WTC11 (cell line): ENCODE measurements around the gene CDPF1. TPM values are rescaled to one million over a fixed set of nuclear protein-coding genes. Genes with fewer than 3 reads are reported as not detected.
"Not testable (repeated sequence)": the region's sequence is repeated elsewhere in the genome, so short reads cannot be mapped to it uniquely, and the experiment has no call there.

Experiments
- ATAC-seq: fragments of 200-7000 bp; cut with Tn5 transposase; 2 replicates; pipeline ENCODE4 v1.10.0; 2021; ENCODE audit warnings: mild to moderate bottlenecking, moderate library complexity
- CTCF ChIA-PET: fragments of 300-600 bp; sonication (Branson Sonifier 250); formaldehyde crosslinking; loops from one replicate; lab custom pipeline; 2021; ENCODE audit warnings: antibody characterized with exemption; lab: Charles Lee
- POLR2A ChIA-PET: fragments of 350-600 bp; sonication (Branson Sonifier 250); formaldehyde crosslinking; loops from one replicate; lab custom pipeline; 2021; ENCODE audit warnings: antibody characterized with exemption; lab: Charles Lee
- DNase-seq: peaks from one replicate; pipeline ENCODE4 v3.0.0; 2021; ENCODE audit warnings: low spot score
- H3K27ac Mint-ChIP-seq: 2 replicates; pipeline ENCODE4 v1.8.0; 2021; ENCODE audit warnings: mixed read lengths
- H3K27me3 Mint-ChIP-seq: 2 replicates; pipeline ENCODE4 v1.8.0; 2021; ENCODE audit warnings: low read depth, mild to moderate bottlenecking, moderate library complexity, mixed read lengths
- H3K36me3 Mint-ChIP-seq: 2 replicates; pipeline ENCODE4 v1.8.0; 2021; ENCODE audit warnings: mixed read lengths
- H3K4me1 Mint-ChIP-seq: 2 replicates; pipeline ENCODE4 v1.8.0; 2022; ENCODE audit warnings: mixed read lengths
- H3K4me3 Mint-ChIP-seq: 2 replicates; pipeline ENCODE4 v1.8.0; 2021; ENCODE audit warnings: mild to moderate bottlenecking, moderate library complexity, mixed read lengths
- H3K9me3 Mint-ChIP-seq: 2 replicates; pipeline ENCODE4 v1.8.0; 2021; ENCODE audit warnings: mixed read lengths
- ATF1 ChIP-seq: sonication (generic); formaldehyde crosslinking; IDR thresholded peaks from 2 replicates; pipeline ENCODE4 v1.8.1; 2023; ENCODE audit warnings: mild to moderate bottlenecking, moderate library complexity, missing genetic modification reagents
- CREB1 ChIP-seq: sonication (generic); formaldehyde crosslinking; IDR thresholded peaks from 2 replicates; pipeline ENCODE4 v1.8.0; 2023; ENCODE audit warnings: mild to moderate bottlenecking, missing genetic modification reagents
- ELF4 ChIP-seq: sonication (generic); formaldehyde crosslinking; IDR thresholded peaks from 2 replicates; pipeline ENCODE4 v1.8.1; 2022; ENCODE audit warnings: low read depth, mild to moderate bottlenecking, moderate library complexity, missing genetic modification reagents
- MXD4 ChIP-seq: fragments of 250-450 bp; sonication (Bioruptor Pico); IDR thresholded peaks from 2 replicates; pipeline ENCODE4 v1.8.0; 2021; ENCODE audit warnings: mild to moderate bottlenecking, moderate library complexity, borderline replicate concordance
- NFATC4 ChIP-seq: fragments of 250-450 bp; sonication (Bioruptor Pico); IDR thresholded peaks from 2 replicates; pipeline ENCODE4 v1.9.0; 2021; ENCODE audit warnings: mild to moderate bottlenecking
- TCF7 ChIP-seq: sonication (generic); formaldehyde crosslinking; IDR thresholded peaks from 2 replicates; pipeline ENCODE4 v1.8.0; 2022; ENCODE audit warnings: mild to moderate bottlenecking, low read depth, missing genetic modification reagents, moderate library complexity
- ZNF396 ChIP-seq: fragments of 250-450 bp; sonication (Bioruptor Pico); IDR thresholded peaks from 2 replicates; pipeline ENCODE4 v1.8.0; 2021; ENCODE audit warnings: mild to moderate bottlenecking, moderate library complexity, borderline replicate concordance
- total RNA-seq: library from RNA; stranded (reverse); gene quantifications from 3 replicates; pipeline ENCODE4 v1.2.3, GENCODE V29; 2021
- TF ChIP-seq, protein P1 (sequence below): fragments of 250-450 bp; sonication (Bioruptor Pico); IDR thresholded peaks from 2 replicates; pipeline ENCODE4 v1.9.0; 2021; ENCODE audit warnings: mild to moderate bottlenecking
- TF ChIP-seq, protein P2 (sequence below): sonication (generic); formaldehyde crosslinking; IDR thresholded peaks from 2 replicates; pipeline ENCODE4 v1.8.1; 2023; ENCODE audit warnings: mild to moderate bottlenecking, missing genetic modification reagents
- TF ChIP-seq, protein P3 (sequence below): sonication (generic); formaldehyde crosslinking; IDR thresholded peaks from 2 replicates; pipeline ENCODE4 v1.8.0; 2023; ENCODE audit warnings: missing genetic modification reagents, mild to moderate bottlenecking, borderline replicate concordance
- TF ChIP-seq, protein P4 (sequence below): sonication (generic); formaldehyde crosslinking; IDR thresholded peaks from 2 replicates; pipeline ENCODE4 v1.8.0; 2022; ENCODE audit warnings: mild to moderate bottlenecking, missing genetic modification reagents

The CDPF1 gene
- total RNA-seq, 1 experiment from 2014 or later, result 11.5 TPM

DNA sequence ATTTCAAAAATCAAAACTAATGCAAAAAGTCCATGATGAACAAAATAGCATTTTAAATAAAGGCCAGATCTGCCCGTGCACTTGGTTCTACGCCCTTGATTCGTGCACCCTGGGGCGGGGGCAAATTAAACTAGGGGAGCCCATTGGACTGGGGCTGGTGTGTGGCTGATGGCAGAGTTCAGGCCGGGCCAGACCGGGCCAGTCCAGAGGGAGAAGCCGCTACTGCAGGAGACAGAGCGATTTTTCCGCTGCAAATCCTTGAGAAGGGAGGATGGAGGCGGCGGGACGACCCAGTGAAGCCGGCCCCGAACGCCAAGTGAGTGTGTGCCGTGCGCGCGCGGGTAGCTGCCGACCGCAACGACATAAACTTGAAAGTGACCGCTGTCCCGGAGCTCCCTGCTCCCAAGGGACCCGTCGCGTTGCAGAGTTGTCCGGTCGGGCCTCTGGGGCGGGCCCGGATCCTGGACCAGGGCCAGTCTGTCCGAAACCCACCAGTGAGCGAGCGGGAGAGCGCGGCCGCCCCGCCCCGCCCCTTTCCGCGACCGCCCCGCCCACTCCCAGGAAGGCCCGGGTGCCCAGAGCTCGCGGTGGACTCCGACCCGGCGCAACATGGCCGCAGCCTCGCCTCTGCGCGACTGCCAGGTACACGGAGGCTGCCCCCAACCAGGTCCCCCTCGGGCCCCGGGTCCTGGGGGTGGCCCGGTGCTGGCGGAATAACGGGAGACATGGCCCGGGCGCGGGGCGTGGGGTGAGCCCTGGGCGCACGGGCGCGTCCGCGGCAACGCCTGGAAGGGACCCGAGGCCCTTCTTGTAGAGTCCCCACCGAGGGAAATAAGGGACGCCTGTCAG is 17.6 kb upstream of the CDPF1 start, which contains the start of gene TTC38 (continued):
- TF ChIP-seq, protein P1, sequence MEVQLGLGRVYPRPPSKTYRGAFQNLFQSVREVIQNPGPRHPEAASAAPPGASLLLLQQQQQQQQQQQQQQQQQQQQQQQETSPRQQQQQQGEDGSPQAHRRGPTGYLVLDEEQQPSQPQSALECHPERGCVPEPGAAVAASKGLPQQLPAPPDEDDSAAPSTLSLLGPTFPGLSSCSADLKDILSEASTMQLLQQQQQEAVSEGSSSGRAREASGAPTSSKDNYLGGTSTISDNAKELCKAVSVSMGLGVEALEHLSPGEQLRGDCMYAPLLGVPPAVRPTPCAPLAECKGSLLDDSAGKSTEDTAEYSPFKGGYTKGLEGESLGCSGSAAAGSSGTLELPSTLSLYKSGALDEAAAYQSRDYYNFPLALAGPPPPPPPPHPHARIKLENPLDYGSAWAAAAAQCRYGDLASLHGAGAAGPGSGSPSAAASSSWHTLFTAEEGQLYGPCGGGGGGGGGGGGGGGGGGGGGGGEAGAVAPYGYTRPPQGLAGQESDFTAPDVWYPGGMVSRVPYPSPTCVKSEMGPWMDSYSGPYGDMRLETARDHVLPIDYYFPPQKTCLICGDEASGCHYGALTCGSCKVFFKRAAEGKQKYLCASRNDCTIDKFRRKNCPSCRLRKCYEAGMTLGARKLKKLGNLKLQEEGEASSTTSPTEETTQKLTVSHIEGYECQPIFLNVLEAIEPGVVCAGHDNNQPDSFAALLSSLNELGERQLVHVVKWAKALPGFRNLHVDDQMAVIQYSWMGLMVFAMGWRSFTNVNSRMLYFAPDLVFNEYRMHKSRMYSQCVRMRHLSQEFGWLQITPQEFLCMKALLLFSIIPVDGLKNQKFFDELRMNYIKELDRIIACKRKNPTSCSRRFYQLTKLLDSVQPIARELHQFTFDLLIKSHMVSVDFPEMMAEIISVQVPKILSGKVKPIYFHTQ, result no peak
- no peak for TF ChIP-seq TCF7
- TF ChIP-seq, protein P2, sequence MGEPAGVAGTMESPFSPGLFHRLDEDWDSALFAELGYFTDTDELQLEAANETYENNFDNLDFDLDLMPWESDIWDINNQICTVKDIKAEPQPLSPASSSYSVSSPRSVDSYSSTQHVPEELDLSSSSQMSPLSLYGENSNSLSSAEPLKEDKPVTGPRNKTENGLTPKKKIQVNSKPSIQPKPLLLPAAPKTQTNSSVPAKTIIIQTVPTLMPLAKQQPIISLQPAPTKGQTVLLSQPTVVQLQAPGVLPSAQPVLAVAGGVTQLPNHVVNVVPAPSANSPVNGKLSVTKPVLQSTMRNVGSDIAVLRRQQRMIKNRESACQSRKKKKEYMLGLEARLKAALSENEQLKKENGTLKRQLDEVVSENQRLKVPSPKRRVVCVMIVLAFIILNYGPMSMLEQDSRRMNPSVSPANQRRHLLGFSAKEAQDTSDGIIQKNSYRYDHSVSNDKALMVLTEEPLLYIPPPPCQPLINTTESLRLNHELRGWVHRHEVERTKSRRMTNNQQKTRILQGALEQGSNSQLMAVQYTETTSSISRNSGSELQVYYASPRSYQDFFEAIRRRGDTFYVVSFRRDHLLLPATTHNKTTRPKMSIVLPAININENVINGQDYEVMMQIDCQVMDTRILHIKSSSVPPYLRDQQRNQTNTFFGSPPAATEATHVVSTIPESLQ, result no peak
- TF ChIP-seq MXD4, result no peak
- TF ChIP-seq, protein P3, sequence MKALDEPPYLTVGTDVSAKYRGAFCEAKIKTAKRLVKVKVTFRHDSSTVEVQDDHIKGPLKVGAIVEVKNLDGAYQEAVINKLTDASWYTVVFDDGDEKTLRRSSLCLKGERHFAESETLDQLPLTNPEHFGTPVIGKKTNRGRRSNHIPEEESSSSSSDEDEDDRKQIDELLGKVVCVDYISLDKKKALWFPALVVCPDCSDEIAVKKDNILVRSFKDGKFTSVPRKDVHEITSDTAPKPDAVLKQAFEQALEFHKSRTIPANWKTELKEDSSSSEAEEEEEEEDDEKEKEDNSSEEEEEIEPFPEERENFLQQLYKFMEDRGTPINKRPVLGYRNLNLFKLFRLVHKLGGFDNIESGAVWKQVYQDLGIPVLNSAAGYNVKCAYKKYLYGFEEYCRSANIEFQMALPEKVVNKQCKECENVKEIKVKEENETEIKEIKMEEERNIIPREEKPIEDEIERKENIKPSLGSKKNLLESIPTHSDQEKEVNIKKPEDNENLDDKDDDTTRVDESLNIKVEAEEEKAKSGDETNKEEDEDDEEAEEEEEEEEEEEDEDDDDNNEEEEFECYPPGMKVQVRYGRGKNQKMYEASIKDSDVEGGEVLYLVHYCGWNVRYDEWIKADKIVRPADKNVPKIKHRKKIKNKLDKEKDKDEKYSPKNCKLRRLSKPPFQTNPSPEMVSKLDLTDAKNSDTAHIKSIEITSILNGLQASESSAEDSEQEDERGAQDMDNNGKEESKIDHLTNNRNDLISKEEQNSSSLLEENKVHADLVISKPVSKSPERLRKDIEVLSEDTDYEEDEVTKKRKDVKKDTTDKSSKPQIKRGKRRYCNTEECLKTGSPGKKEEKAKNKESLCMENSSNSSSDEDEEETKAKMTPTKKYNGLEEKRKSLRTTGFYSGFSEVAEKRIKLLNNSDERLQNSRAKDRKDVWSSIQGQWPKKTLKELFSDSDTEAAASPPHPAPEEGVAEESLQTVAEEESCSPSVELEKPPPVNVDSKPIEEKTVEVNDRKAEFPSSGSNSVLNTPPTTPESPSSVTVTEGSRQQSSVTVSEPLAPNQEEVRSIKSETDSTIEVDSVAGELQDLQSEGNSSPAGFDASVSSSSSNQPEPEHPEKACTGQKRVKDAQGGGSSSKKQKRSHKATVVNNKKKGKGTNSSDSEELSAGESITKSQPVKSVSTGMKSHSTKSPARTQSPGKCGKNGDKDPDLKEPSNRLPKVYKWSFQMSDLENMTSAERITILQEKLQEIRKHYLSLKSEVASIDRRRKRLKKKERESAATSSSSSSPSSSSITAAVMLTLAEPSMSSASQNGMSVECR (CRISPR knock-in tag), result 0 out of 2 replicates have a peak, but pooled peaks have one; percentile 42
- TF ChIP-seq NFATC4 (CRISPR knock-in tag), result no peak
- TF ChIP-seq ELF4 (CRISPR knock-in tag), result no peak
- TF ChIP-seq, protein P4, sequence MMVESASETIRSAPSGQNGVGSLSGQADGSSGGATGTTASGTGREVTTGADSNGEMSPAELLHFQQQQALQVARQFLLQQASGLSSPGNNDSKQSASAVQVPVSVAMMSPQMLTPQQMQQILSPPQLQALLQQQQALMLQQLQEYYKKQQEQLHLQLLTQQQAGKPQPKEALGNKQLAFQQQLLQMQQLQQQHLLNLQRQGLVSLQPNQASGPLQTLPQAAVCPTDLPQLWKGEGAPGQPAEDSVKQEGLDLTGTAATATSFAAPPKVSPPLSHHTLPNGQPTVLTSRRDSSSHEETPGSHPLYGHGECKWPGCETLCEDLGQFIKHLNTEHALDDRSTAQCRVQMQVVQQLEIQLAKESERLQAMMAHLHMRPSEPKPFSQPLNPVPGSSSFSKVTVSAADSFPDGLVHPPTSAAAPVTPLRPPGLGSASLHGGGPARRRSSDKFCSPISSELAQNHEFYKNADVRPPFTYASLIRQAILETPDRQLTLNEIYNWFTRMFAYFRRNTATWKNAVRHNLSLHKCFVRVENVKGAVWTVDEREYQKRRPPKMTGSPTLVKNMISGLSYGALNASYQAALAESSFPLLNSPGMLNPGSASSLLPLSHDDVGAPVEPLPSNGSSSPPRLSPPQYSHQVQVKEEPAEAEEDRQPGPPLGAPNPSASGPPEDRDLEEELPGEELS (CRISPR knock-in tag), result peak; percentile 59; the same call in 1 of the 2 replicates
- TF ChIP-seq ATF1 (CRISPR knock-in tag), result no peak
- peak; percentile 13; the same call in 1 of the 2 replicates for TF ChIP-seq CREB1 (CRISPR knock-in tag)
- TF ChIP-seq ZNF396, result no peak
- TF ChIP-seq, all 79 proteins: peak for 7

DNA sequence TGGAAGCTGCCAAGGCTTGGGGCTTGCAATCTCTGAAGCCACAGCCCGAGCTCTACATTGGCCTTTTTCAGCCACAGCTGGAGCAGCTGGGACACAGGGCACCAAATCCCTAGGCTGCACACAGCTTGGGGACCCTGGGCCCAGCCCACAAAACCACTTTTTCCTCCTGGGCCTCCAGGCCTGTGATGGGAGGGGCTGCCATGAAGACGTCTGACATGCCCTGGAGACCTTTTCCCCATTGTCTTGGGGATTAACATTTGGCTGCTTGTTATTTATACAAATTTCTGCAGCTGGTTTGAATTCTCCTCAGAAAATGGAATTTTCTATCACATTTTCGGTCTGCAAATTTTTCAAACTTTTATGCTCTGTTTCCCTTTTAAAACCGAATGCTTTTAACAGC is 15.5 kb upstream of the CDPF1 start:
- CTCF ChIA-PET, DNase-seq, POLR2A ChIA-PET, ATAC-seq, H3K4me3 Mint-ChIP-seq, H3K27ac Mint-ChIP-seq, H3K4me1 Mint-ChIP-seq: not testable (repeated sequence)
- peaks cover 32% of the 10 kb centered on the region for H3K9me3 Mint-ChIP-seq
- peaks cover 32% of the 10 kb centered on the region for H3K36me3 Mint-ChIP-seq
- H3K27me3 Mint-ChIP-seq, result peaks cover 66% of the 10 kb centered on the region

DNA sequence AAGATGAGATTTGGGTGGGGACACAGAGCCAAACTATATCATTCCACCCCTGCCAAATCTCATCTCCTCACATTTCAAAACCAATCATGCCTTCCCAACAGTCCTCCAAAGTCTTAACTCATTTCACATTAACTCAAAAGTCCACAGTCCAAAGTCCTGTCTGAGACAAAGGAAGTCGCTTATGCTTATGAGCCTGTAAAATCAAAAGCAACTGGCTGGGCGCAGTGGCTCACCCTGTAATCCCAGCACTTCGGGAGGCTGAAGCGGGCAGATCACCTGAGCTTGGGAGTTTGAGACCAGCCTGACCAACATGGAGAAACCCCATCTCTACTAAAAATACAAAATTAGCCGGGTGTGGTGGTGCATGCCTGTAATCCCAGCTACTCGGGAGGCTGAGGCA is 14.4 kb upstream of the CDPF1 start:
- H3K9me3 Mint-ChIP-seq, result peaks cover 32% of the 10 kb centered on the region
- H3K4me1 Mint-ChIP-seq, POLR2A ChIA-PET: not testable (repeated sequence)

More for the DNA sequence above, 14.4 kb upstream of the CDPF1 start:
- H3K27ac Mint-ChIP-seq, DNase-seq, ATAC-seq, CTCF ChIA-PET, H3K4me3 Mint-ChIP-seq: not testable (repeated sequence)
- Mint-ChIP-seq H3K27me3 (peaks cover 77% of the 10 kb centered on the region), H3K36me3 (peaks cover 32% of the 10 kb centered on the region)
